MG63 (cell line): Measurements from ENCODE around the gene CHRM5. TPM values are rescaled to one million over a fixed set of nuclear protein-coding genes. Genes with fewer than 3 reads are reported as not detected.
"Not testable (repeated sequence)": the region's sequence is repeated elsewhere in the genome, so short reads cannot be mapped to it uniquely, and the experiment has no call there.

Source experiments
- DNase-seq: peaks from one replicate; pipeline ENCODE4 v3.0.0-alpha.2; 2020
- H3K27me3 ChIP-seq: fragments of 250-450 bp; sonication (Bioruptor Pico); 2 replicates; pipeline ENCODE4 v1.5.1; 2020; ENCODE audit warnings: mild to moderate bottlenecking, moderate library complexity
- H3K36me3 ChIP-seq: fragments of 250-450 bp; sonication (Bioruptor Pico); 2 replicates; pipeline ENCODE4 v1.5.1; 2020; ENCODE audit warnings: mild to moderate bottlenecking, moderate library complexity
- H3K4me3 ChIP-seq: fragments of 250-450 bp; sonication (Bioruptor Pico); 2 replicates; pipeline ENCODE4 v1.5.1; 2020; ENCODE audit warnings: mild to moderate bottlenecking, moderate library complexity
- H3K9me3 ChIP-seq: fragments of 250-450 bp; sonication (Bioruptor Pico); 2 replicates; pipeline ENCODE4 v1.5.1; 2020; ENCODE audit warnings: mild to moderate bottlenecking, moderate library complexity
- total RNA-seq: library from RNA; depleted of rRNA; stranded (reverse); fragments of >200 nt; shearing (Covaris generic); gene quantifications from 2 replicates; pipeline ENCODE4 v1.2.3, GENCODE V29; 2014; ENCODE audit warnings: low replicate concordance

Gene CHRM5
- total RNA-seq, 1 experiment from 2014 or later = not detected

GRCh38 chr15:34018738-34019137 is 50.4 kb downstream of the CHRM5 start:
- not testable (repeated sequence) for H3K36me3 ChIP-seq, H3K9me3 ChIP-seq, H3K4me3 ChIP-seq, H3K27me3 ChIP-seq, DNase-seq

- Histone ChIP-seq H3K27me3 (no peaks in the 10 kb centered on the region), H3K36me3 (no peaks in the 10 kb centered on the region; the same call in 1 of the 2 replicates), H3K9me3 (0 out of 2 replicates have a peak, but pooled peaks cover 2% of the 10 kb centered on the region), H3K4me3 (no peak overlapping the region)
- no peak for DNase-seq
Observed at GRCh38 chr15:34019369-34019990, 51.2 kb downstream of the CHRM5 start.

- Histone ChIP-seq H3K4me3 (no peak overlapping the region), H3K9me3 (0 out of 2 replicates have a peak, but pooled peaks cover 2% of the 10 kb centered on the region), H3K36me3 (no peaks in the 10 kb centered on the region; the same call in 1 of the 2 replicates), H3K27me3 (no peaks in the 10 kb centered on the region)
- DNase-seq = no peak
Observed at GRCh38 chr15:34023907-34024306, 55.6 kb downstream of the CHRM5 start.

- no peaks in the 10 kb centered on the region for H3K36me3 ChIP-seq
- no peak for DNase-seq
- H3K4me3 ChIP-seq = no peak overlapping the region
- H3K9me3 ChIP-seq = no peaks in the 10 kb centered on the region
- no peaks in the 10 kb centered on the region for H3K27me3 ChIP-seq
Observed at GRCh38 chr15:34025252-34025651, 57.0 kb downstream of the CHRM5 start.

- DNase-seq = no peak
- H3K9me3 ChIP-seq = no peaks in the 10 kb centered on the region
- H3K27me3 ChIP-seq = no peaks in the 10 kb centered on the region
- no peaks in the 10 kb centered on the region for H3K36me3 ChIP-seq
- H3K4me3 ChIP-seq = no peak overlapping the region
Observed at GRCh38 chr15:34027606-34028005, 59.3 kb downstream of the CHRM5 start.

GRCh38 chr15:34031987-34032760 is 63.9 kb downstream of the CHRM5 start:
- DNase-seq = no peak
- no peaks in the 10 kb centered on the region for H3K9me3 ChIP-seq

GRCh38 chr15:34038023-34038870 is 70.0 kb downstream of the CHRM5 start:
- no peaks in the 10 kb centered on the region for H3K27me3 ChIP-seq
- H3K4me3 ChIP-seq = peak overlapping the region; percentile 79
- DNase-seq = peak; percentile 79
- H3K9me3 ChIP-seq = no peaks in the 10 kb centered on the region
- no peaks in the 10 kb centered on the region for H3K36me3 ChIP-seq

More at GRCh38 chr15:34031987-34032760, 63.9 kb downstream of the CHRM5 start:
- no peaks in the 10 kb centered on the region for H3K27me3 ChIP-seq
- no peak overlapping the region for H3K4me3 ChIP-seq
- no peaks in the 10 kb centered on the region for H3K36me3 ChIP-seq

GRCh38 chr15:34038871-34039789 is 70.8 kb downstream of the CHRM5 start, which contains the start of gene AVEN:
Gene AVEN (minus strand): TSS chr15:34039204. CDS start chr15:34039046, 158 bp downstream.
- peak; percentile 72 for DNase-seq
- H3K9me3 ChIP-seq = no peaks in the 10 kb centered on the region
- H3K36me3 ChIP-seq = no peaks in the 10 kb centered on the region
- H3K27me3 ChIP-seq = no peaks in the 10 kb centered on the region
- peak within 1 kb of the TSS; percentile 79 for H3K4me3 ChIP-seq

- Histone ChIP-seq H3K4me3 (peak overlapping the region; percentile 79), H3K27me3 (no peaks in the 10 kb centered on the region), H3K36me3 (no peaks in the 10 kb centered on the region), H3K9me3 (no peaks in the 10 kb centered on the region)
- DNase-seq = no peak
Observed at GRCh38 chr15:34039790-34040113, 71.5 kb downstream of the CHRM5 start.

- Histone ChIP-seq H3K4me3 (no peak overlapping the region), H3K9me3 (no peaks in the 10 kb centered on the region), H3K36me3 (no peaks in the 10 kb centered on the region), H3K27me3 (no peaks in the 10 kb centered on the region)
- no peak for DNase-seq
Observed at GRCh38 chr15:34043391-34043790, 75.1 kb downstream of the CHRM5 start.

- H3K27me3 ChIP-seq = no peaks in the 10 kb centered on the region
- H3K4me3 ChIP-seq = no peak overlapping the region
- H3K9me3 ChIP-seq = no peaks in the 10 kb centered on the region
- no peaks in the 10 kb centered on the region for H3K36me3 ChIP-seq
- no peak for DNase-seq
Observed at GRCh38 chr15:34043813-34044212, 75.5 kb downstream of the CHRM5 start.

- DNase-seq = no peak
- Histone ChIP-seq H3K27me3 (no peaks in the 10 kb centered on the region), H3K36me3 (no peaks in the 10 kb centered on the region), H3K4me3 (no peak overlapping the region), H3K9me3 (peaks cover 11% of the 10 kb centered on the region)
Observed at GRCh38 chr15:34046471-34047145, 78.3 kb downstream of the CHRM5 start.

- no peak for DNase-seq
- Histone ChIP-seq H3K4me3 (no peak overlapping the region), H3K9me3 (peaks cover 14% of the 10 kb centered on the region), H3K27me3 (no peaks in the 10 kb centered on the region), H3K36me3 (no peaks in the 10 kb centered on the region)
Observed at GRCh38 chr15:34047893-34048775, 79.8 kb downstream of the CHRM5 start.

GRCh38 chr15:34049112-34049511 is 80.8 kb downstream of the CHRM5 start:
- no peaks in the 10 kb centered on the region for H3K27me3 ChIP-seq
- DNase-seq = no peak
- H3K9me3 ChIP-seq = peaks cover 14% of the 10 kb centered on the region
- H3K4me3 ChIP-seq = no peak overlapping the region
- H3K36me3 ChIP-seq = no peaks in the 10 kb centered on the region

GRCh38 chr15:34050385-34050784 is 82.1 kb downstream of the CHRM5 start:
- H3K27me3 ChIP-seq, H3K4me3 ChIP-seq, H3K36me3 ChIP-seq, DNase-seq: not testable (repeated sequence)
- H3K9me3 ChIP-seq = peaks cover 14% of the 10 kb centered on the region
